Nephron progenitor cell (in vitro differentiated cells): Measurements from ENCODE around the gene FETUB.
"Not testable (repeated sequence)": the region's sequence is repeated elsewhere in the genome, so short reads cannot be mapped to it uniquely, and the experiment has no call there.

Experiments used
- DNase-seq: peaks from one replicate; pipeline ENCODE4 v3.0.0; 2021
- H3K27ac Mint-ChIP-seq: 2 replicates; pipeline ENCODE4 v1.8.0; 2021; ENCODE audit warnings: mild to moderate bottlenecking, moderate library complexity, mixed read lengths
- H3K27me3 Mint-ChIP-seq: 2 replicates; pipeline ENCODE4 v1.8.0; 2021; ENCODE audit warnings: mild to moderate bottlenecking, low read depth, mixed read lengths; ENCODE audit not compliant: poor library complexity
- H3K36me3 Mint-ChIP-seq: 2 replicates; pipeline ENCODE4 v1.8.0; 2021; ENCODE audit warnings: low read depth, mixed read lengths
- H3K4me1 Mint-ChIP-seq: 2 replicates; pipeline ENCODE4 v1.8.0; 2021; ENCODE audit warnings: mixed read lengths
- H3K4me3 Mint-ChIP-seq: 2 replicates; pipeline ENCODE4 v1.8.0; 2021; ENCODE audit warnings: mild to moderate bottlenecking, moderate library complexity, mixed read lengths
- H3K9me3 Mint-ChIP-seq: 2 replicates; pipeline ENCODE4 v1.8.0; 2021; ENCODE audit warnings: mild to moderate bottlenecking, moderate library complexity, mixed read lengths
- TF ChIP-seq, protein P1 (sequence below): fragments of 200-600 bp; sonication (generic); IDR thresholded peaks from 2 replicates; pipeline ENCODE4 v1.5.0; 2021; ENCODE audit warnings: antibody characterized with exemption

FETUB gene

GRCh38 chr3:186626254-186626847 lies 13.8 kb upstream of the FETUB start:
- H3K4me3 Mint-ChIP-seq, result no peak overlapping the region
- H3K27ac Mint-ChIP-seq, result no peak overlapping the region
- no peaks in the 10 kb centered on the region for H3K9me3 Mint-ChIP-seq
- no peaks in the 10 kb centered on the region for H3K4me1 Mint-ChIP-seq
- H3K27me3 Mint-ChIP-seq, result peaks cover 8% of the 10 kb centered on the region
- TF ChIP-seq, protein P1, sequence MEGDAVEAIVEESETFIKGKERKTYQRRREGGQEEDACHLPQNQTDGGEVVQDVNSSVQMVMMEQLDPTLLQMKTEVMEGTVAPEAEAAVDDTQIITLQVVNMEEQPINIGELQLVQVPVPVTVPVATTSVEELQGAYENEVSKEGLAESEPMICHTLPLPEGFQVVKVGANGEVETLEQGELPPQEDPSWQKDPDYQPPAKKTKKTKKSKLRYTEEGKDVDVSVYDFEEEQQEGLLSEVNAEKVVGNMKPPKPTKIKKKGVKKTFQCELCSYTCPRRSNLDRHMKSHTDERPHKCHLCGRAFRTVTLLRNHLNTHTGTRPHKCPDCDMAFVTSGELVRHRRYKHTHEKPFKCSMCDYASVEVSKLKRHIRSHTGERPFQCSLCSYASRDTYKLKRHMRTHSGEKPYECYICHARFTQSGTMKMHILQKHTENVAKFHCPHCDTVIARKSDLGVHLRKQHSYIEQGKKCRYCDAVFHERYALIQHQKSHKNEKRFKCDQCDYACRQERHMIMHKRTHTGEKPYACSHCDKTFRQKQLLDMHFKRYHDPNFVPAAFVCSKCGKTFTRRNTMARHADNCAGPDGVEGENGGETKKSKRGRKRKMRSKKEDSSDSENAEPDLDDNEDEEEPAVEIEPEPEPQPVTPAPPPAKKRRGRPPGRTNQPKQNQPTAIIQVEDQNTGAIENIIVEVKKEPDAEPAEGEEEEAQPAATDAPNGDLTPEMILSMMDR, result no peak
- no peak for DNase-seq
- no peaks in the 10 kb centered on the region for H3K36me3 Mint-ChIP-seq

DNA sequence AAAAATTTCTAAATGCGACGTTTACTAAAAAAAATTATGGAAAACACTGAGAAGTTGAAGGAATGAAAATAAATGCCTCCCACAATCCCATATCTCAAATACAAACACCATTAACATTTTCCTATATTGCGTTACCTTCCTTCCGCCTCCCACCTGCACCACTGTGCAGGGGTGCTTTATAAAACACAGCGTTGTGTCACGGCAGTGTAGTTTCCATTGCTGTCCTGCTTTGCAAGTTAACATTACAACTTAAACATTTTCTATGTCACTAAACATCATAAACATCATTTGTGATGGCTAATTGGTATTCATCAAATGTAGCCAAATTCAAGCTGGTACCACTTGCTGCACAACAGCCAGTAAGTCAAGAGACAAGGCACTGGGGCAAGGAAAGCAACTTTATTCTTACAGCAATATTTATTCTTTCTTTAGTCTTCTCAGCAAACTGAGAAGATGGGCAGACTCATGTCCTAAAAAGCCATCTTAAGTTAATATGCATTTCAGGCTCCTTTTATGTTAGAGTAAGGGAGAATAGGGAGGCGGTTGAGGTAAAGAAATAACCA lies 12.3 kb upstream of the FETUB start:
- H3K27ac Mint-ChIP-seq, result no peak overlapping the region
- no peaks in the 10 kb centered on the region for H3K36me3 Mint-ChIP-seq
- H3K27me3 Mint-ChIP-seq, result peaks cover 12% of the 10 kb centered on the region
- H3K4me3 Mint-ChIP-seq, result no peak overlapping the region
- DNase-seq, result no peak
- no peaks in the 10 kb centered on the region for H3K9me3 Mint-ChIP-seq
- TF ChIP-seq, protein P1, result no peak
- H3K4me1 Mint-ChIP-seq, result no peaks in the 10 kb centered on the region

GRCh38 chr3:186628756-186629155 lies 11.4 kb upstream of the FETUB start:
- Mint-ChIP-seq H3K36me3 (no peaks in the 10 kb centered on the region), H3K27ac (no peak overlapping the region), H3K4me1 (no peaks in the 10 kb centered on the region), H3K27me3 (peaks cover 12% of the 10 kb centered on the region), H3K9me3 (no peaks in the 10 kb centered on the region), H3K4me3 (no peak overlapping the region)
- TF ChIP-seq, protein P1, result no peak
- DNase-seq, result no peak

- no peak for DNase-seq
- Mint-ChIP-seq H3K36me3 (no peaks in the 10 kb centered on the region), H3K9me3 (no peaks in the 10 kb centered on the region), H3K4me3 (no peak overlapping the region), H3K4me1 (no peaks in the 10 kb centered on the region), H3K27me3 (peaks cover 12% of the 10 kb centered on the region), H3K27ac (no peak overlapping the region)
- TF ChIP-seq, protein P1, result no peak
These were observed 9.1 kb upstream of the FETUB start for GRCh38 chr3:186630950-186631641.

- DNase-seq, result no peak
- no peaks in the 10 kb centered on the region for H3K36me3 Mint-ChIP-seq
These were observed 6.7 kb upstream of the FETUB start for GRCh38 chr3:186633481-186633880.

GRCh38 chr3:186634207-186634606 lies 6.0 kb upstream of the FETUB start:
- not testable (repeated sequence) for DNase-seq, H3K36me3 Mint-ChIP-seq, H3K9me3 Mint-ChIP-seq, H3K4me1 Mint-ChIP-seq, H3K27ac Mint-ChIP-seq, H3K4me3 Mint-ChIP-seq
- peaks cover 17% of the 10 kb centered on the region for H3K27me3 Mint-ChIP-seq

More at GRCh38 chr3:186633481-186633880, 6.7 kb upstream of the FETUB start:
- H3K27ac Mint-ChIP-seq, result no peak overlapping the region
- peaks cover 15% of the 10 kb centered on the region for H3K27me3 Mint-ChIP-seq
- H3K9me3 Mint-ChIP-seq, result no peaks in the 10 kb centered on the region
- no peak overlapping the region for H3K4me3 Mint-ChIP-seq
- TF ChIP-seq, protein P1, result no peak
- no peaks in the 10 kb centered on the region for H3K4me1 Mint-ChIP-seq
